OCI-LY7 (cell line): ENCODE measurements around the gene PCLAF.

ENCODE experiments used
- CTCF ChIP-seq: fragments of 200-600 bp; sonication (generic); conservative IDR thresholded peaks from 2 replicates; pipeline ENCODE4 v1.5.1; 2014; ENCODE audit warnings: mild to moderate bottlenecking, antibody characterized with exemption, low read length, moderate library complexity, mixed read lengths
- EZH2phosphoT487 ChIP-seq: fragments of 200-600 bp; sonication (generic); IDR thresholded peaks from 2 replicates; pipeline ENCODE4 v1.6.1; 2018; ENCODE audit warnings: low read depth, borderline replicate concordance, mild to moderate bottlenecking, mixed run types, antibody characterized with exemption, low read length, moderate library complexity, mixed read lengths

GRCh38 chr15:64379216-64379960 lies 1.9 kb downstream of the PCLAF start:
- TF ChIP-seq CTCF (no peak), EZH2phosphoT487 (no peak)
